Liver (tissue), 9 donors: ENCODE measurements around the gene MAP4K4. TPM values are rescaled to one million over a fixed set of nuclear protein-coding genes. Genes with fewer than 3 reads are reported as not detected.

Experiments
- DNase-seq: peaks from one replicate; pipeline ENCODE4 v3.0.0-alpha.2; 2017; ENCODE audit warnings: low spot score
- H3K27ac ChIP-seq, 2 donors: one replicate each; pipeline ENCODE4 v1.7.0; 2013; ENCODE audit warnings: inconsistent platforms in 2 of 2, low read length in 2 of 2, control low read depth in 1 of 2, low read depth in 1 of 2, mild to moderate bottlenecking in 1 of 2
- H3K27me3 ChIP-seq, 4 donors: one replicate each; pipeline versions ENCODE4 v1.6.1 to v1.7.0; 2013; ENCODE audit warnings: low read length in 3 of 4, inconsistent platforms in 1 of 4, mild to moderate bottlenecking in 1 of 4, moderate library complexity in 1 of 4; ENCODE audit not compliant: control insufficient read depth in 4 of 4, insufficient read depth in 4 of 4
- H3K36me3 ChIP-seq, 4 donors: one replicate each; pipeline versions ENCODE4 v1.6.1 to v1.7.0; 2013; ENCODE audit warnings: low read length in 3 of 4, mild to moderate bottlenecking in 3 of 4, low read depth in 1 of 4, moderate library complexity in 1 of 4; ENCODE audit not compliant: control insufficient read depth in 4 of 4, insufficient read depth in 3 of 4
- H3K4me1 ChIP-seq, 4 donors: one replicate each; pipeline versions ENCODE4 v1.6.1 to v1.7.0; 2013; ENCODE audit warnings: low read length in 3 of 4, mild to moderate bottlenecking in 3 of 4, moderate library complexity in 1 of 4; ENCODE audit not compliant: control insufficient read depth in 4 of 4, insufficient read depth in 4 of 4
- H3K4me3 ChIP-seq, 3 donors: one replicate each; pipeline versions ENCODE4 v1.6.1 to v1.7.0; 2013; ENCODE audit warnings: low read length in 3 of 3, control low read depth in 1 of 3, low read depth in 1 of 3, mild to moderate bottlenecking in 1 of 3
- H3K9ac ChIP-seq, 2 donors: one replicate each; pipeline ENCODE4 v1.7.0; 2013; ENCODE audit warnings: low read length in 2 of 2, mild to moderate bottlenecking in 2 of 2, moderate library complexity in 2 of 2, control low read depth in 1 of 2, low read depth in 1 of 2
- H3K9me3 ChIP-seq, 4 donors: one replicate each; pipeline versions ENCODE4 v1.6.1 to v1.7.0; 2013; ENCODE audit warnings: low read length in 3 of 4; ENCODE audit not compliant: control insufficient read depth in 4 of 4
- CTCF ChIP-seq: fragments of 150-350 bp; IDR thresholded peaks from 2 replicates; pipeline ENCODE4 v1.5.1; 2017; ENCODE audit warnings: improper control_type of control experiment, low read depth, low read length; ENCODE audit not compliant: missing input control
- EGR1 ChIP-seq, 2 donors: IDR thresholded peaks; 2 replicates each; pipeline ENCODE4 v1.6.1; 2016 to 2018; ENCODE audit warnings: antibody characterized with exemption in 2 of 2, low read depth in 2 of 2
- FOXA1 ChIP-seq: IDR thresholded peaks from 2 replicates; pipeline ENCODE4 v1.6.1; 2016; ENCODE audit warnings: antibody characterized with exemption
- FOXA2 ChIP-seq: IDR thresholded peaks from 2 replicates; pipeline ENCODE4 v1.6.1; 2016; ENCODE audit warnings: antibody characterized with exemption
- GABPA ChIP-seq, 2 donors: IDR thresholded peaks in 1 of 2; conservative IDR thresholded peaks in 1 of 2; 2 replicates each; pipeline ENCODE4 v1.6.1; 2016; ENCODE audit warnings: antibody characterized with exemption in 2 of 2, mild to moderate bottlenecking in 1 of 2, moderate library complexity in 1 of 2
- HNF4A ChIP-seq, 2 donors: conservative IDR thresholded peaks; 2 replicates each; pipeline ENCODE4 v1.6.1; 2016; ENCODE audit warnings: antibody characterized with exemption in 2 of 2, mild to moderate bottlenecking in 2 of 2
- HNF4G ChIP-seq: IDR thresholded peaks from 2 replicates; pipeline ENCODE4 v1.6.1; 2016; ENCODE audit warnings: antibody characterized with exemption
- JUND ChIP-seq, 2 donors: IDR thresholded peaks; 2 replicates each; pipeline ENCODE4 v1.6.1; 2016; ENCODE audit warnings: antibody characterized with exemption in 2 of 2
- NR2F2 ChIP-seq: IDR thresholded peaks from 2 replicates; pipeline ENCODE4 v1.6.1; 2016; ENCODE audit warnings: antibody characterized with exemption
- RAD21 ChIP-seq, 2 donors: IDR thresholded peaks; 2 replicates each; pipeline ENCODE4 v1.6.1; 2016; ENCODE audit warnings: antibody characterized with exemption in 2 of 2, mild to moderate bottlenecking in 2 of 2
- RXRA ChIP-seq, 2 donors: IDR thresholded peaks; 2 replicates each; pipeline ENCODE4 v1.6.1; 2017 to 2018; ENCODE audit warnings: antibody characterized with exemption in 2 of 2, mild to moderate bottlenecking in 1 of 2
- SP1 ChIP-seq: IDR thresholded peaks from 2 replicates; pipeline ENCODE4 v1.6.1; 2018; ENCODE audit warnings: antibody characterized with exemption, mild to moderate bottlenecking
- TAF1 ChIP-seq: conservative IDR thresholded peaks from 2 replicates; pipeline ENCODE4 v1.6.1; 2016; ENCODE audit warnings: antibody characterized with exemption, mild to moderate bottlenecking
- YY1 ChIP-seq: IDR thresholded peaks from 2 replicates; pipeline ENCODE4 v1.6.1; 2016; ENCODE audit warnings: antibody characterized with exemption, mild to moderate bottlenecking
- WGBS: extraction: QIAGEN DNeasy Blood & Tissue Kit; methylation state at CpG from one replicate; pipeline ENCODE4 v1.1.7; 2013; 5-methylcytosine and 5-hydroxymethylcytosine counted together
- polyA plus RNA-seq, 2 donors: library from polyadenylated mRNA; stranded (reverse) in 1 of 2; unstranded in 1 of 2; fragments of 200-250 nt in 1 of 2; fragments of >200 nt in 1 of 2; fragmentation: Nextera tagmentation in 1 of 2; extraction: Ambion mirVana in 1 of 2; gene quantifications; one replicate each; pipeline versions ENCODE4 v1.2.1 to v1.2.3, GENCODE V29; 2013 to 2015
- total RNA-seq, 2 donors: library from RNA; depleted of rRNA; stranded (reverse); fragments of >200 nt; gene quantifications; one replicate each; pipeline ENCODE4 v1.2.3, GENCODE V29; 2014
- TF ChIP-seq, protein P1 (sequence below): IDR thresholded peaks from 2 replicates; pipeline ENCODE4 v1.6.1; 2016; ENCODE audit warnings: antibody characterized with exemption
- TF ChIP-seq, protein P2 (sequence below): IDR thresholded peaks from 2 replicates; pipeline ENCODE4 v1.6.1; 2016; ENCODE audit warnings: antibody characterized with exemption
- TF ChIP-seq, protein P3 (sequence below): IDR thresholded peaks from 2 replicates; pipeline ENCODE4 v1.6.1; 2016; ENCODE audit warnings: antibody characterized with exemption, mild to moderate bottlenecking
- TF ChIP-seq, protein P4 (sequence below): IDR thresholded peaks from 2 replicates; pipeline ENCODE4 v1.6.1; 2016; ENCODE audit warnings: antibody characterized with exemption
- donor health status: healthy.
- donor health status: healthy.
- donor health status: healthy.
- donor health status: healthy.
- donor health status: healthy.

The MAP4K4 gene
- total and polyA plus RNA-seq, 4 donors = 9.1 to 40.0 (median 23.6) TPM

DNA sequence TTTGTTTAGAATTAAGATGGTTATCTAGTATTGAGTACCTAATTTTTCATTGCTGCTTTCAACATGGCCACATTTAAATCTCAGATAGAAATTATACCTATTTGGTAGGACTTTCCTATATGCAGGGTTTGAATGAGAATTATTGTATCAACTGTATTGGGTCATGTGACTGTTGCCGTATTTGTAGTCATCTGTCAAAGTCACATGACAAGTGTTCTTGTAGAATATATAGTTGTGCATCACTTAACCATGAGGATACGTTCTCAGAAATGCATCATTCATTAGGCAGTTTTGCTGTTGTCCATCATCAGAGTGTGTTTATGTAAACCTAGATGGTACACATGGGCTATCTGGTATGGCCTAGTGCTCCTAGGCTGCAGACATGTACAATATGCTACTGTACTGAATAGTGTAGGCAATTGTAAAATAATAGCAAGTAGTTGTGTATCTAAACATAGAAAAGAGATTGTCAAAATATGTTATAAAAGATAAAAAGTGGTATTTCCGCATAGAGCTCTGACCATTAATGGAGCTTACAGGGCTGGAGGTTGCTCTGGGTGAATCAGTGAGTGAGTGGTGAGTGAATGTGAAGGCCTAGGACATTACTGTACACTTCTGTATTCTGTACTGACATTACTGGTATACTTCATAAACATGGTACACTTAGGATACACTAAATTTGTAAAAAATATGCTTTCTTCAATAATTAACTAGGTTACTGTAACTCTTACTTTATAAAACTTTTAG lies 123.7 kb downstream of the MAP4K4 start:
- H3K9ac ChIP-seq = no peak overlapping the region
- no peaks in the 10 kb centered on the region for H3K27me3 ChIP-seq
- DNase-seq = no peak
- 88% methylated on average over 3 of the region's 3 CpGs for WGBS
- H3K36me3 ChIP-seq = peaks cover 0 to 8% (median under 1%) of the 10 kb centered on the region in 4 donors
- H3K4me3 ChIP-seq = no peak overlapping the region
- H3K27ac ChIP-seq = no peak overlapping the region
- no peaks in the 10 kb centered on the region for H3K9me3 ChIP-seq
- TF ChIP-seq, protein P1, sequence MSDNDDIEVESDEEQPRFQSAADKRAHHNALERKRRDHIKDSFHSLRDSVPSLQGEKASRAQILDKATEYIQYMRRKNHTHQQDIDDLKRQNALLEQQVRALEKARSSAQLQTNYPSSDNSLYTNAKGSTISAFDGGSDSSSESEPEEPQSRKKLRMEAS = no peak
- TF ChIP-seq, protein P2, sequence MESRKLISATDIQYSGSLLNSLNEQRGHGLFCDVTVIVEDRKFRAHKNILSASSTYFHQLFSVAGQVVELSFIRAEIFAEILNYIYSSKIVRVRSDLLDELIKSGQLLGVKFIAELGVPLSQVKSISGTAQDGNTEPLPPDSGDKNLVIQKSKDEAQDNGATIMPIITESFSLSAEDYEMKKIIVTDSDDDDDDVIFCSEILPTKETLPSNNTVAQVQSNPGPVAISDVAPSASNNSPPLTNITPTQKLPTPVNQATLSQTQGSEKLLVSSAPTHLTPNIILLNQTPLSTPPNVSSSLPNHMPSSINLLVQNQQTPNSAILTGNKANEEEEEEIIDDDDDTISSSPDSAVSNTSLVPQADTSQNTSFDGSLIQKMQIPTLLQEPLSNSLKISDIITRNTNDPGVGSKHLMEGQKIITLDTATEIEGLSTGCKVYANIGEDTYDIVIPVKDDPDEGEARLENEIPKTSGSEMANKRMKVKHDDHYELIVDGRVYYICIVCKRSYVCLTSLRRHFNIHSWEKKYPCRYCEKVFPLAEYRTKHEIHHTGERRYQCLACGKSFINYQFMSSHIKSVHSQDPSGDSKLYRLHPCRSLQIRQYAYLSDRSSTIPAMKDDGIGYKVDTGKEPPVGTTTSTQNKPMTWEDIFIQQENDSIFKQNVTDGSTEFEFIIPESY = no peak
- TF ChIP-seq RAD21 (IDR thresholded peaks at IDR 0.05) (no peak), EGR1 (IDR thresholded peaks at IDR 0.05; ENCODE audit: low read depth in 2 of 2) (no peak), HNF4A (conservative IDR thresholded peaks at IDR 0.05) (no peak), FOXA2 (no peak), RXRA (IDR thresholded peaks at IDR 0.05) (no peak)
- H3K4me1 ChIP-seq = peaks cover 8 to 42% (median 23%) of the 10 kb centered on the region in 4 donors

DNA sequence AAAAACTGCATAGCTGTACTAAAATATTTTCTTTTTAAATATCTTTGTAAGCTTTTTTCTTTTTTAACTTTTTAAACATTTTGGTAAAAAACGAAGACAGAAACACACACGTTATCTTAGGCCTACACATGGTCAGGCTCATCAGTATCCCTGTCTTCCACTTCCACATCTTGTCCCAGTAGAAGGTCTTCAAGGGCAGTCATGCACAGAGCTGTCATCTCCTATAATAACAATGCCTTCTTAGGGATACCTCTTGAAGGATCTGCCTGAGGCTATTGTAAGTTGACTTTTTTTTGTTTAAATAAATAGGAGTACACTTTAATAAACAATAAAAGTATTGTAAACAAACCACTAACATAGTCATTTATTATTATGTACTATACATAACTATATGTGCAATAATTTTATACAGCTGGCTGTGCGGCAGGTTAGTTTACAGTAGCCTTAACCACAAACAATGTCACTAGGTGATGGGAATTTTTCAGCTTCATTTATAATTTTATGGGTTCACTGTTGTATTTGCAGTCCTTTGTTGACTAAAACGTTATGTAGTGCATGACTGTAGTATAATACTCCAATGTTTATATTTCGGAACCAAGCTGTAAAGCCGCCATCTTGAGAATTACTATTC lies 124.4 kb downstream of the MAP4K4 start:
- H3K4me1 ChIP-seq = peaks cover 5 to 36% (median 17%) of the 10 kb centered on the region in 4 donors
- no peak overlapping the region for H3K27ac ChIP-seq
- no peaks in the 10 kb centered on the region for H3K27me3 ChIP-seq
- no peak overlapping the region for H3K9ac ChIP-seq
- H3K9me3 ChIP-seq = no peaks in the 10 kb centered on the region
- no peak for DNase-seq
- TF ChIP-seq TAF1 (no peak), JUND (IDR thresholded peaks at IDR 0.05) (no peak), HNF4G (no peak), NR2F2 (no peak), CTCF (no peak), FOXA2 (no peak), RXRA (IDR thresholded peaks at IDR 0.05) (no peak), RAD21 (IDR thresholded peaks at IDR 0.05) (no peak), GABPA (IDR thresholded peaks at IDR 0.05 in 1 of 2, conservative IDR thresholded peaks at IDR 0.05 in 1 of 2) (no peak), SP1 (no peak), EGR1 (IDR thresholded peaks at IDR 0.05; ENCODE audit: low read depth in 2 of 2) (no peak), FOXA1 (no peak), YY1 (no peak), HNF4A (conservative IDR thresholded peaks at IDR 0.05) (no peak)
- TF ChIP-seq, protein P1 = no peak
- TF ChIP-seq, protein P3, sequence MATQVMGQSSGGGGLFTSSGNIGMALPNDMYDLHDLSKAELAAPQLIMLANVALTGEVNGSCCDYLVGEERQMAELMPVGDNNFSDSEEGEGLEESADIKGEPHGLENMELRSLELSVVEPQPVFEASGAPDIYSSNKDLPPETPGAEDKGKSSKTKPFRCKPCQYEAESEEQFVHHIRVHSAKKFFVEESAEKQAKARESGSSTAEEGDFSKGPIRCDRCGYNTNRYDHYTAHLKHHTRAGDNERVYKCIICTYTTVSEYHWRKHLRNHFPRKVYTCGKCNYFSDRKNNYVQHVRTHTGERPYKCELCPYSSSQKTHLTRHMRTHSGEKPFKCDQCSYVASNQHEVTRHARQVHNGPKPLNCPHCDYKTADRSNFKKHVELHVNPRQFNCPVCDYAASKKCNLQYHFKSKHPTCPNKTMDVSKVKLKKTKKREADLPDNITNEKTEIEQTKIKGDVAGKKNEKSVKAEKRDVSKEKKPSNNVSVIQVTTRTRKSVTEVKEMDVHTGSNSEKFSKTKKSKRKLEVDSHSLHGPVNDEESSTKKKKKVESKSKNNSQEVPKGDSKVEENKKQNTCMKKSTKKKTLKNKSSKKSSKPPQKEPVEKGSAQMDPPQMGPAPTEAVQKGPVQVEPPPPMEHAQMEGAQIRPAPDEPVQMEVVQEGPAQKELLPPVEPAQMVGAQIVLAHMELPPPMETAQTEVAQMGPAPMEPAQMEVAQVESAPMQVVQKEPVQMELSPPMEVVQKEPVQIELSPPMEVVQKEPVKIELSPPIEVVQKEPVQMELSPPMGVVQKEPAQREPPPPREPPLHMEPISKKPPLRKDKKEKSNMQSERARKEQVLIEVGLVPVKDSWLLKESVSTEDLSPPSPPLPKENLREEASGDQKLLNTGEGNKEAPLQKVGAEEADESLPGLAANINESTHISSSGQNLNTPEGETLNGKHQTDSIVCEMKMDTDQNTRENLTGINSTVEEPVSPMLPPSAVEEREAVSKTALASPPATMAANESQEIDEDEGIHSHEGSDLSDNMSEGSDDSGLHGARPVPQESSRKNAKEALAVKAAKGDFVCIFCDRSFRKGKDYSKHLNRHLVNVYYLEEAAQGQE = no peak
- TF ChIP-seq, protein P2 = no peak
- TF ChIP-seq, protein P4, sequence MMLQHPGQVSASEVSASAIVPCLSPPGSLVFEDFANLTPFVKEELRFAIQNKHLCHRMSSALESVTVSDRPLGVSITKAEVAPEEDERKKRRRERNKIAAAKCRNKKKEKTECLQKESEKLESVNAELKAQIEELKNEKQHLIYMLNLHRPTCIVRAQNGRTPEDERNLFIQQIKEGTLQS = no peak
- 84% methylated on average over 6 of the region's 6 CpGs for WGBS
- H3K36me3 ChIP-seq = peaks cover 0 to 14% (median 1%) of the 10 kb centered on the region in 4 donors
- no peak overlapping the region for H3K4me3 ChIP-seq
